B cell (primary cell): ENCODE data around the gene WARS2. TPM values are rescaled to one million over a fixed set of nuclear protein-coding genes. Genes with fewer than 3 reads are reported as not detected.

Source experiments
- ATAC-seq: fragments of 200-7000 bp; cut with Tn5 transposase; one replicate; pipeline ENCODE4 v1.10.0; 2021; ENCODE audit warnings: low read depth, mild to moderate bottlenecking, moderate number of reproducible peaks, moderate library complexity
- CTCF ChIA-PET: fragments of 350-600 bp; sonication (Branson Sonifier 250); formaldehyde crosslinking; loops from one replicate; lab custom pipeline; 2021; ENCODE audit warnings: antibody characterized with exemption, inconsistent platforms; lab: Charles Lee
- POLR2A ChIA-PET: fragments of 350-600 bp; sonication (Branson Sonifier 250); formaldehyde crosslinking; loops from one replicate; lab custom pipeline; 2021; ENCODE audit warnings: antibody characterized with exemption; lab: Charles Lee
- DNase-seq: peaks from one replicate; pipeline ENCODE4 v3.0.0; 2013
- H2AFZ ChIP-seq: 2 replicates; pipeline ENCODE4 v1.6.1; 2012; ENCODE audit warnings: mild to moderate bottlenecking, low read depth, low read length; ENCODE audit not compliant: insufficient read depth, poor library complexity, severe bottlenecking
- H3K27ac ChIP-seq, 2 donors: 1 replicate in 1 of 2; 2 replicates in 1 of 2; pipeline ENCODE4 v1.5.1; 2012 to 2013; ENCODE audit warnings: low read length in 2 of 2, mild to moderate bottlenecking in 2 of 2, moderate library complexity in 1 of 2
- H3K27me3 ChIP-seq, 4 experiments: fragments of 200-600 bp in 1 of 4; sonication (generic) in 1 of 4; replicated peaks in 1 of 4; 1 replicate in 2 of 4; 2 replicates in 2 of 4; pipeline versions ENCODE4 v1.6.1 to v1.7.0; 2013 to 2016; ENCODE audit warnings: low read length in 3 of 4, mild to moderate bottlenecking in 2 of 4, mixed read lengths in 1 of 4, moderate library complexity in 1 of 4; ENCODE audit not compliant: insufficient read depth in 4 of 4, control insufficient read depth in 3 of 4; ENCODE audit errors: control extremely low read depth in 1 of 4
- H3K36me3 ChIP-seq, 2 experiments: replicated peaks in 1 of 2; 1 replicate in 1 of 2; 2 replicates in 1 of 2; pipeline versions ENCODE4 v1.6.1 to v1.7.1; 2013; ENCODE audit warnings: low read length in 1 of 2; ENCODE audit not compliant: insufficient read depth in 2 of 2, control insufficient read depth in 1 of 2; ENCODE audit errors: control extremely low read depth in 1 of 2, extremely low read depth in 1 of 2
- H3K4me1 ChIP-seq, 2 donors: fragments of 200-600 bp in 1 of 2; sonication (generic) in 1 of 2; 1 replicate in 1 of 2; 2 replicates in 1 of 2; pipeline versions ENCODE4 v1.5.1 to v1.6.1; 2013 to 2017; ENCODE audit warnings: low read length in 2 of 2; ENCODE audit not compliant: control insufficient read depth in 2 of 2, insufficient read depth in 2 of 2
- H3K4me2 ChIP-seq: replicated peaks from 2 replicates; pipeline ENCODE3; 2012; ENCODE audit warnings: mild to moderate bottlenecking, low read depth, low read length; ENCODE audit not compliant: poor library complexity, severe bottlenecking
- H3K4me3 ChIP-seq, 5 experiments: fragments of 200-600 bp in 1 of 5; sonication (generic) in 1 of 5; 1 replicate in 3 of 5; 2 replicates in 2 of 5; pipeline versions ENCODE4 v1.5.1 to v1.7.0; 2011 to 2016; ENCODE audit warnings: low read length in 4 of 5, mild to moderate bottlenecking in 4 of 5, low read depth in 2 of 5, control low read depth in 1 of 5, moderate library complexity in 1 of 5; ENCODE audit not compliant: insufficient read depth in 1 of 5; ENCODE audit errors: control extremely low read depth in 1 of 5, extremely low read depth in 1 of 5
- H3K79me2 ChIP-seq: fragments of 200-600 bp; sonication (generic); one replicate; pipeline ENCODE4 v1.6.0; 2016; ENCODE audit warnings: low read length; ENCODE audit not compliant: control insufficient read depth, insufficient read depth
- H3K9ac ChIP-seq: fragments of 200-600 bp; sonication (generic); 2 replicates; pipeline ENCODE4 v1.6.1; 2017; ENCODE audit warnings: mild to moderate bottlenecking, low read length, moderate library complexity
- H3K9me3 ChIP-seq, 3 donors: one replicate each; pipeline versions ENCODE4 v1.6.1 to v1.7.1; 2013; ENCODE audit warnings: low read length in 2 of 3; ENCODE audit not compliant: control insufficient read depth in 2 of 3, insufficient read depth in 1 of 3; ENCODE audit errors: control extremely low read depth in 1 of 3
- H4K20me1 ChIP-seq: 2 replicates; pipeline ENCODE4 v1.6.0; 2012; ENCODE audit warnings: mild to moderate bottlenecking, low read length; ENCODE audit not compliant: insufficient read depth, control insufficient read depth, poor library complexity, severe bottlenecking
- H3K27ac Mint-ChIP-seq: one replicate; pipeline ENCODE4 v1.8.0; 2021; ENCODE audit warnings: mixed read lengths
- H3K27me3 Mint-ChIP-seq: one replicate; pipeline ENCODE4 v1.8.0; 2021; ENCODE audit warnings: mixed read lengths
- H3K4me1 Mint-ChIP-seq: one replicate; pipeline ENCODE4 v1.8.0; 2021; ENCODE audit warnings: mixed read lengths
- H3K4me3 Mint-ChIP-seq: one replicate; pipeline ENCODE4 v1.8.0; 2021; ENCODE audit warnings: mixed read lengths
- H3K9me3 Mint-ChIP-seq: one replicate; pipeline ENCODE4 v1.8.0; 2022; ENCODE audit warnings: mixed read lengths; ENCODE audit not compliant: insufficient read depth
- EZH2 ChIP-seq: IDR thresholded peaks from 2 replicates; pipeline ENCODE4 v1.6.1; 2012; ENCODE audit warnings: borderline replicate concordance, low read depth, mild to moderate bottlenecking, moderate library complexity, low read length; ENCODE audit not compliant: insufficient read depth, poor library complexity, severe bottlenecking
- WGBS: methylation state at CpG from one replicate; pipeline ENCODE4 v1.1.5; 2013; ENCODE audit warnings: missing lambda C conversion rate; ENCODE audit not compliant: insufficient coverage; 5-methylcytosine and 5-hydroxymethylcytosine counted together
- intact Hi-C: fragments of 100-400 bp; cut with micrococcal nuclease; formaldehyde crosslinking; loops from one replicate; pipeline ENCODE4 v1.10.0; 2022
- polyA plus RNA-seq: library from polyadenylated mRNA; depleted of rRNA; stranded (reverse); fragments of >200 nt; gene quantifications from 2 replicates; pipeline ENCODE4 v1.2.3, GENCODE V29; 2012
- total RNA-seq, 2 donors: library from RNA; stranded (reverse); fragments of 120-200 nt in 1 of 2; gene quantifications; 1 replicate in 1 of 2; 2 replicates in 1 of 2; pipeline versions ENCODE4 v1.2.3 to v1.2.4, GENCODE V29; 2013 to 2022
- TF ChIP-seq, protein P1 (sequence below): fragments of 200-600 bp; IDR thresholded peaks from one replicate; pipeline ENCODE4 v1.8.0; 2022; ENCODE audit warnings: antibody characterized with exemption, mild to moderate bottlenecking

WARS2 gene
- total and polyA plus RNA-seq, 2 donors (not counting 1 experiment from before 2014, with no cell fraction given): 4.2 to 14.3 TPM

GRCh38 chr1:119084798-119085197 lies 55.7 kb downstream of the WARS2 start:
- H3K27ac ChIP-seq: no peak overlapping the region
- 97% methylated on average over 9 of the region's 10 CpGs for WGBS
- peaks cover 11% of the 10 kb centered on the region for H3K4me1 Mint-ChIP-seq
- ATAC-seq: no peak
- no peaks in the 10 kb centered on the region for H3K27me3 ChIP-seq
- H3K4me3 ChIP-seq: no peak overlapping the region
- H2AFZ ChIP-seq: no peak overlapping the region
- no peak for DNase-seq
- H3K27me3 Mint-ChIP-seq: no peaks in the 10 kb centered on the region
- intact Hi-C loops: no loop called here
- TF ChIP-seq, protein P1, sequence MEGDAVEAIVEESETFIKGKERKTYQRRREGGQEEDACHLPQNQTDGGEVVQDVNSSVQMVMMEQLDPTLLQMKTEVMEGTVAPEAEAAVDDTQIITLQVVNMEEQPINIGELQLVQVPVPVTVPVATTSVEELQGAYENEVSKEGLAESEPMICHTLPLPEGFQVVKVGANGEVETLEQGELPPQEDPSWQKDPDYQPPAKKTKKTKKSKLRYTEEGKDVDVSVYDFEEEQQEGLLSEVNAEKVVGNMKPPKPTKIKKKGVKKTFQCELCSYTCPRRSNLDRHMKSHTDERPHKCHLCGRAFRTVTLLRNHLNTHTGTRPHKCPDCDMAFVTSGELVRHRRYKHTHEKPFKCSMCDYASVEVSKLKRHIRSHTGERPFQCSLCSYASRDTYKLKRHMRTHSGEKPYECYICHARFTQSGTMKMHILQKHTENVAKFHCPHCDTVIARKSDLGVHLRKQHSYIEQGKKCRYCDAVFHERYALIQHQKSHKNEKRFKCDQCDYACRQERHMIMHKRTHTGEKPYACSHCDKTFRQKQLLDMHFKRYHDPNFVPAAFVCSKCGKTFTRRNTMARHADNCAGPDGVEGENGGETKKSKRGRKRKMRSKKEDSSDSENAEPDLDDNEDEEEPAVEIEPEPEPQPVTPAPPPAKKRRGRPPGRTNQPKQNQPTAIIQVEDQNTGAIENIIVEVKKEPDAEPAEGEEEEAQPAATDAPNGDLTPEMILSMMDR: no peak
- no peak for TF ChIP-seq EZH2
- H3K4me2 ChIP-seq: no peak overlapping the region
- no peak overlapping the region for H3K9ac ChIP-seq
- ChIA-PET CTCF (no interaction called here), POLR2A (no interaction called here)
- H3K36me3 ChIP-seq: no peaks in the 10 kb centered on the region
- peaks cover 0 to 4% of the 10 kb centered on the region in 2 donors for H3K4me1 ChIP-seq
- no peaks in the 10 kb centered on the region for H4K20me1 ChIP-seq
- no peak overlapping the region for H3K27ac Mint-ChIP-seq
- H3K9me3 Mint-ChIP-seq: no peaks in the 10 kb centered on the region
- H3K79me2 ChIP-seq: no peaks in the 10 kb centered on the region
- H3K4me3 Mint-ChIP-seq: no peak overlapping the region
- no peaks in the 10 kb centered on the region for H3K9me3 ChIP-seq

DNA sequence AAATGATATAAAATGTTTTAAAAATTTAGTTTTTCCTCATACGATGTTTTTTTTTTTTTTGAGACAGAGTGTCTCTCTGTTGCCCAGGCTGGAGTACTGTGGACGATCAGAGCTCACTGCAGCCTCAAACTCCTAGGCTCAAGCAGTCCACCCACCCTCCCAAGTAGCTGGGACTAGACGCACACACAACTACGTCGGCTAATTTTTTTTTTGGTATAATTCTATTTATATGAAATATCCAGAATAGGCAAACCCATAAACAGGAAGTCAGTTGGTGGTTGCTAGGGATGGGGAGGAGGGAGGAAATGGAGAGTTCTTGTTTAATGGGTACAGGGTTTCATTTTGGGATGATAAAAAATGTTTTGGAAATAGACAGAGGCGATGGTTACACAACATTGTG lies 56.5 kb downstream of the WARS2 start:
- ATAC-seq (no peak), DNase-seq (no peak)
- no peak overlapping the region for H3K4me3 ChIP-seq
- TF ChIP-seq, protein P1: no peak
- no peak for TF ChIP-seq EZH2
- no peaks in the 10 kb centered on the region for H3K27me3 ChIP-seq
- no peak overlapping the region for H3K4me2 ChIP-seq
- no peaks in the 10 kb centered on the region for H4K20me1 ChIP-seq
- ChIA-PET POLR2A (no interaction called here), CTCF (no interaction called here)
- intact Hi-C loops: no loop called here
- Mint-ChIP-seq H3K9me3 (no peaks in the 10 kb centered on the region), H3K4me1 (peaks cover 11% of the 10 kb centered on the region), H3K27ac (no peak overlapping the region), H3K4me3 (no peak overlapping the region), H3K27me3 (no peaks in the 10 kb centered on the region)
- no peak overlapping the region for H3K9ac ChIP-seq
- H3K79me2 ChIP-seq: no peaks in the 10 kb centered on the region
- no peaks in the 10 kb centered on the region for H3K9me3 ChIP-seq
- WGBS: no CpG with 5 or more reads among the region's 6 CpGs
- H2AFZ ChIP-seq: no peak overlapping the region
- no peaks in the 10 kb centered on the region for H3K36me3 ChIP-seq
- no peak overlapping the region for H3K27ac ChIP-seq
- H3K4me1 ChIP-seq: peaks cover 0 to 4% of the 10 kb centered on the region in 2 donors
